ENCODE results near the gene PRMT2.
"Not testable (repeated sequence)": the region's sequence is repeated elsewhere in the genome, so short reads cannot be mapped to it uniquely, and the experiment has no call there.

The PRMT2 gene

DNA sequence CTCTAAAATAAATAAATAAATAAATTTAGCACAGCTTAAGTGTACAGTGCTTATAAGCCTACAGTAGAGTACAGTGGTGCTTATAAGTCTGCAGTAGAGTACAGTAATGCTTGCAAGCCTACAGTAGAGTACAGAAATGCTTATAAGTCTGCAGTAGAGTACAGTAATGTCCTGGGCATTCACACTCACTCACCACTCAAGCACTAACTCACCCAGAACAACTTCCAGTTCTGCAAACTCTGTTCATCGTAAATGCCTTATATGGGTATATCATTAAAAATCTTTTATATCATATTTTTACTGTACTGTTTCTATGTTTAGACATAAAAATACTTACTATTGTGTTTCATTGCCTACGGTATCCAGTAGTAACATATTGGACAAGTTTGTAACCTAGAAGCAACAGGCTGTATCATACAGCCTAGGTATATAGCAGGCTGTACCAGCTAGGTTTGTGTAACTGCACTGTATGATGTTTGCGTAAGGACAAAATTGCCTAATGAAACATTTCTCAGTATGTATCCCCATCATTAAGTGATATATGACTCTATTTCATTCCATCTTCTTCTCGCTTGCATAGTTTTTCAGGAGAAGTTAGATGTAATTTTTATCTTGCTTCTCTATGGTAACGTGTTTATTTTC lies 16.6 kb upstream of the PRMT2 start:
- peaks cover 3% of the 10 kb centered on the region; the same call in 1 of the 2 replicates for H3K4me1 ChIP-seq (ENCODE audit: insufficient read depth, low read length)
- no peaks in the 10 kb centered on the region for H3K27me3 ChIP-seq (ENCODE audit: insufficient read depth, low read length)
- no peaks in the 10 kb centered on the region for H3K9me3 ChIP-seq (ENCODE audit: insufficient read depth, low read depth, low read length)
- H3K9ac ChIP-seq (ENCODE audit: low read depth, low read length) = no peak overlapping the region
- H3K4me3 ChIP-seq (ENCODE audit: low read length) = no peak overlapping the region
- H3K27ac ChIP-seq (ENCODE audit: low read length) = no peak overlapping the region
- no peaks in the 10 kb centered on the region for H3K36me3 ChIP-seq (ENCODE audit: insufficient read depth, low read depth, low read length)

DNA sequence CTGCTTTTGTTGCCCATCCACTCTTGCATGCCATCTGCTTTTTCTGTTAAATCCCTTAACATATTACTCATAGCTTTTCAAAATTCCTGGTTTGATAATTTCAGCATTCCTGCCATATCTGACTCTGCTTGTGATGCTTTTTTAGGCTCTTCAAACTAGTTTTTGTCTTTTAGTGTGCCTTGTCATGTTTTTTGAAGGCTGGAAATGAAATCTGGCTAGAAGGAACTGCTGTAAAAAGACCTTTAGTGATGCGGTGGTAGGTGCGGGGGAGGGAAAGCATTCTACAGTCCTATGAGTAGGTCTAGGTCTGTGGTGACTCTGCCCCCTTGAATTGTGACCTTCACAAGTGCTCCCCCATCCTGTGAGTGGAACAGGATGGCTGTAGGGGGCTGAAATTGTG lies 15.6 kb upstream of the PRMT2 start:
- Histone ChIP-seq H3K4me1 (ENCODE audit: insufficient read depth, low read length) (peaks cover 3% of the 10 kb centered on the region; the same call in 1 of the 2 replicates), H3K36me3 (ENCODE audit: insufficient read depth, low read depth, low read length) (no peaks in the 10 kb centered on the region), H3K27ac (ENCODE audit: low read length) (no peak overlapping the region), H3K27me3 (ENCODE audit: insufficient read depth, low read length) (no peaks in the 10 kb centered on the region), H3K4me3 (ENCODE audit: low read length) (no peak overlapping the region), H3K9me3 (ENCODE audit: insufficient read depth, low read depth, low read length) (no peaks in the 10 kb centered on the region; the same call in 1 of the 2 replicates), H3K9ac (ENCODE audit: low read depth, low read length) (no peak overlapping the region; the same call in 1 of the 2 replicates)

DNA sequence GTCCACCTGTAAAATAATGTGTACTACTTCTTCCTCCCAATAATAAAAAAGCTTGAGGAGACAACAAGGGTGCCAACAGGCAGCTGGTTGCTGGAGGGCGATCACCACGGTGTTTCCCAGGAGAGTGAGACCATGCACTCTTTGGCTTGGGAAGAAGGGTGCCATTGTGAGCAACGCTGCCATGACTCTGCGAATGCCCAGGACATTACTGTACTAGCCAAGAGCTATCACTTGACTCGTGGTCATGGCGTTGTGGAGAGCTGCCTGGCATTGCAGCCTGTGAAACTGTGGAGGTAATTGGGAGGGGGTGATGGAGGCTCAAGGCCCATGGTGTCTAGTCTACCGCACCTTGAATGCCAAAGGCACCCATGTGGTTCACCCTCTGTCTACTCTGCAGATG lies 14.6 kb upstream of the PRMT2 start:
- Histone ChIP-seq H3K9ac (ENCODE audit: low read depth, low read length) (no peak overlapping the region), H3K4me3 (ENCODE audit: low read length) (no peak overlapping the region), H3K4me1 (ENCODE audit: insufficient read depth, low read length) (peaks cover 3% of the 10 kb centered on the region; the same call in 1 of the 2 replicates), H3K27me3 (ENCODE audit: insufficient read depth, low read length) (no peaks in the 10 kb centered on the region), H3K9me3 (ENCODE audit: insufficient read depth, low read depth, low read length) (peaks cover 9% of the 10 kb centered on the region), H3K27ac (ENCODE audit: low read length) (no peak overlapping the region), H3K36me3 (ENCODE audit: insufficient read depth, low read depth, low read length) (no peaks in the 10 kb centered on the region)

DNA sequence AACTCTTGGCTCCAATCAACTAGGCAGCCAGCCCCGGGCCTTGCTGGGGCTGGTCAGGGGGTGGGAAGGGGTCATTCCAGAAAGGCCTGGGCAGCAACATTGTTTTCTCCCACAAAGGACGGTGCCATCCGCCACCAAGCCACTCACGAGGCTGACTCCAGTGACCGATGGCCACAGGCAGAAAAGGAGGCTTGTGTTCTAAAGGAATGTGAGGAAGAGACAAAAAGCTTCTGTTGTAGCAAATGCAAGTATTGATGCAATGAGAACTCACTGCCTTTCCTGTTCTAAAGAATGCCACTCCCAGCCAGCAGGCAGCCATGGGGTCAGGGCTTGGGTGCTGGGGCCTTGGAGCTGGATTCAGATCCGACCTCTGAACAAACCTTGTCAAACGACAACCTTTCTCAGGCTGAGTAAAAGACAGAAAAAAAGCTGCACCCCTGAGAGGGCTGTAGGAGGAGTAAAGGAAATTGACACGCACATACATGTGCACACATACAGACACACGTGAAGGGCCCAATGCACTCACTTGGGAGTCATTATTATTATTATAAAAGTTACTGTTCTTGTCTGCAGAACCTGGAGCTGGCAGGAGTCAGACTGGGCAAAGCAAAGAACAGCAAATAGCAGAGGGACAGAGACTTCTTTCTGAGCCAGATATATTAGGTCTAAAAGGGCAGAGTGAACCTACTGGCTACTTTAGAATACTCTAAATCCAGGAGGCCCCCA lies 13.9 kb upstream of the PRMT2 start:
- Histone ChIP-seq H3K27ac (ENCODE audit: low read length) (no peak overlapping the region), H3K36me3 (ENCODE audit: insufficient read depth, low read depth, low read length) (no peaks in the 10 kb centered on the region), H3K9me3 (ENCODE audit: insufficient read depth, low read depth, low read length) (peaks cover 12% of the 10 kb centered on the region), H3K27me3 (ENCODE audit: insufficient read depth, low read length) (no peaks in the 10 kb centered on the region), H3K9ac (ENCODE audit: low read depth, low read length) (no peak overlapping the region), H3K4me3 (ENCODE audit: low read length) (no peak overlapping the region), H3K4me1 (ENCODE audit: insufficient read depth, low read length) (peaks cover 3% of the 10 kb centered on the region; the same call in 1 of the 2 replicates)

DNA sequence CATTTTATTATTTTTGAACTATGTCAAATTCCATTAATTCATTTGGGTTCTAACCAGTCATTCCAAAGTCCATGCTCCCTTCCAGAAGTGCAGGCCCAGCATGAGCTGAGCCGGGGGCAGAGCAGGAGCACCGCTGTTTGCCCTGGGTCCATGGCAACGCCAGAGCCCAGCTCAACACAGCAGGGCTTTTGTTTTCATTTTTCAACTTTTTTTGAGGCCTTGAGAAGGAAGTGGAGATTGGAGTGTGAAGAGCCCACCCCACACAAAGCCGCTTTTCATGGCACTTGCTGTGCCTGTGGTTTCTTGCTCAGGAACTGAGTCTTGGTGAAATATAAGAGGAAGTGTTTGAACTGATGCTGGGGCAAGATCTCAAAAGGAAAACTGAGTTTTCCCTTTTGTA lies 13.2 kb upstream of the PRMT2 start:
- peaks cover 3% of the 10 kb centered on the region; the same call in 1 of the 2 replicates for H3K4me1 ChIP-seq (ENCODE audit: insufficient read depth, low read length)
- no peaks in the 10 kb centered on the region for H3K36me3 ChIP-seq (ENCODE audit: insufficient read depth, low read depth, low read length)
- H3K9ac ChIP-seq (ENCODE audit: low read depth, low read length) = no peak overlapping the region
- H3K27me3 ChIP-seq (ENCODE audit: insufficient read depth, low read length) = no peaks in the 10 kb centered on the region
- H3K27ac ChIP-seq (ENCODE audit: low read length) = no peak overlapping the region
- H3K4me3 ChIP-seq (ENCODE audit: low read length) = no peak overlapping the region
- peaks cover 12% of the 10 kb centered on the region for H3K9me3 ChIP-seq (ENCODE audit: insufficient read depth, low read depth, low read length)

DNA sequence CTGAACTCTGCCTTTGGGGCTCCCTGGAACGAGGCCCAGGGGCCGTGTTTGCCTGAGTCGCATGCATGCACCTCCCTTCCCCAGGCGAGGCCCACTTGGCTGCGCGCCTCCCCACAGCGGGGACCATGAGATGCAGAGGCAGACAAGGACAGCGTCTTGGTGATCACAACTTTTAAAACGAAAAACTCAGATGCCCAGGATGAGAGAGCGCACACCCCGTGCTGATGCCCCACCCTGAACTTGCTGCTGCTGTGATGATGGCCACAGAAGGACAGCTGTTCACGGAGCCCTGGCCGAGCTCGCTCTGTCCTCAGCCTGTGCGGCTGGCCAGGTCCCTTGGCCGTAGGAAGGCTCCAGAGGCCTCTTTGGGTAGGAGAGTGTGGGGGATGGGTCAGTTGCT lies 11.4 kb upstream of the PRMT2 start:
- Histone ChIP-seq H3K4me3 (ENCODE audit: low read length) (no peak overlapping the region), H3K36me3 (ENCODE audit: insufficient read depth, low read depth, low read length) (no peaks in the 10 kb centered on the region), H3K9me3 (ENCODE audit: insufficient read depth, low read depth, low read length) (peaks cover 12% of the 10 kb centered on the region), H3K27ac (ENCODE audit: low read length) (no peak overlapping the region), H3K9ac (ENCODE audit: low read depth, low read length) (no peak overlapping the region), H3K4me1 (ENCODE audit: insufficient read depth, low read length) (peaks cover 3% of the 10 kb centered on the region; the same call in 1 of the 2 replicates), H3K27me3 (ENCODE audit: insufficient read depth, low read length) (no peaks in the 10 kb centered on the region)

DNA sequence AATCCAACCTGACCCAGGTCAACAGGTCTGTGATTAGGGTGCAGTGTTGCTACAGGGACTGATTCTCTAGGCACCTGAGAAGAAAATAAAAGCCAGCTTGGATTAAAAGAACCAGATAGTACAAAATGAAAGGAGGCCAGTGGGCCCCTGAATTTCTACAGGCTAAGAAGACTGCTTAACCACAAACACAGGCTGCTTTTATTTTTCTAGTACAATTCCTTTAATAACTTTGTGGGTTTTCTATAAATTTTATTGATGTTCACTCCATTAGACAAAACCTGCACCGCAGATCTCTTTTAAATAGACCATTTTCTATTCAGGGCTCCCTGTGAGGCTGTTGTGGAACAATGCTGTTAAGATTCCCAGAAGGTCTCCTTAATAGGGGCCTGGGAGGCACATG lies 9.7 kb upstream of the PRMT2 start:
- no peak overlapping the region for H3K4me3 ChIP-seq (ENCODE audit: low read length)
- no peak overlapping the region for H3K9ac ChIP-seq (ENCODE audit: low read depth, low read length)
- H3K9me3 ChIP-seq (ENCODE audit: insufficient read depth, low read depth, low read length) = peaks cover 12% of the 10 kb centered on the region
- no peaks in the 10 kb centered on the region for H3K27me3 ChIP-seq (ENCODE audit: insufficient read depth, low read length)
- H3K4me1 ChIP-seq (ENCODE audit: insufficient read depth, low read length) = no peaks in the 10 kb centered on the region
- no peaks in the 10 kb centered on the region for H3K36me3 ChIP-seq (ENCODE audit: insufficient read depth, low read depth, low read length)
- H3K27ac ChIP-seq (ENCODE audit: low read length) = no peak overlapping the region

DNA sequence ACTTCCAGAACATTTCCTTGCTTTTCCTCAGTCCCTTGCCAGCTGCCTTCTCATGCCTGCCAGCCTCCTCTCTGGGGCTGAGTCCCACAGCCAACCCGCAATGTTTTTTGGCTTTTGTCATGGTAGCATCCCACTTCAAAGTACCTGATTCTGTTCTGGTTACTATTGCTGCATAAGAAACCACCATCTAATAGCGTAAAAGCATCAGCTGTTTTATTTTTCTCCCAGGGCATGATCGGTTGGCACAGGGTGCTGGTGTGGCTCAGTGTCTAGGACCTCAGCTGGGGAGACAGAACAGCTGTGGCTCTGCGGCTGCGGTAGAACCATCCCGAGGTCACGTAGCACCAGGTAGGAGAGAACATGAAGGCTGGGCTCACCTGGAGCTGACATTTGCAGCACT lies 8.9 kb upstream of the PRMT2 start:
- H3K27me3 ChIP-seq (ENCODE audit: insufficient read depth, low read length) = no peaks in the 10 kb centered on the region

DNA sequence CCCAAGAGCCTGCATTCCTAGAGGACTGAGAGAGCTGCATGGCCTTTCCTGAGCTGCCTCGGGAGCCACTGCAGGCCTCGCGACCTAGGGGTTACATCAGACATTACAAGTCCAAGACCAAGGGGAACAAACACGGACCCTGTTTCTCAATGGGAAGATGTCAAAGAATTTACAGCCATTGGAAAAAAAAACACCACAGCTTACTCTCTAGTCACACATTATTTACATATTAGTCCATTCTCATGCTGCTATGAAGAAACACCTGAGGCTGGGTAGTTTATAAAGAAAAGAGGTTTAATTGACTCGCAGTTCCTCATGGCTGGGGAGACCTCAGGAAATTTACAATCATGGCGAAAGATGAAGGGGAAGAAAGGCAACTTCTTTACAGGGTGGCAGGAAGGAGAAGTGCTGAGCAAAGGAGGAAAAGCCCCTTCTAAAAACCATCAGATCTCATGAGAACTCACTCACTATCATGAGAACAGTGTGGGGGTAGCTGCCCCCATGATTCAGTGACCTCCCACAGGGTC lies 8.4 kb upstream of the PRMT2 start:
- H3K36me3 ChIP-seq (ENCODE audit: insufficient read depth, low read depth, low read length) = no peaks in the 10 kb centered on the region
- no peak overlapping the region for H3K9ac ChIP-seq (ENCODE audit: low read depth, low read length)
- no peak overlapping the region for H3K27ac ChIP-seq (ENCODE audit: low read length)

More for the DNA sequence above, 8.9 kb upstream of the PRMT2 start:
- H3K27ac ChIP-seq (ENCODE audit: low read length) = no peak overlapping the region
- no peaks in the 10 kb centered on the region for H3K36me3 ChIP-seq (ENCODE audit: insufficient read depth, low read depth, low read length)
- no peak overlapping the region for H3K4me3 ChIP-seq (ENCODE audit: low read length)
- H3K9ac ChIP-seq (ENCODE audit: low read depth, low read length) = no peak overlapping the region
- H3K9me3 ChIP-seq (ENCODE audit: insufficient read depth, low read depth, low read length) = peaks cover 12% of the 10 kb centered on the region
- H3K4me1 ChIP-seq (ENCODE audit: insufficient read depth, low read length) = no peaks in the 10 kb centered on the region

DNA sequence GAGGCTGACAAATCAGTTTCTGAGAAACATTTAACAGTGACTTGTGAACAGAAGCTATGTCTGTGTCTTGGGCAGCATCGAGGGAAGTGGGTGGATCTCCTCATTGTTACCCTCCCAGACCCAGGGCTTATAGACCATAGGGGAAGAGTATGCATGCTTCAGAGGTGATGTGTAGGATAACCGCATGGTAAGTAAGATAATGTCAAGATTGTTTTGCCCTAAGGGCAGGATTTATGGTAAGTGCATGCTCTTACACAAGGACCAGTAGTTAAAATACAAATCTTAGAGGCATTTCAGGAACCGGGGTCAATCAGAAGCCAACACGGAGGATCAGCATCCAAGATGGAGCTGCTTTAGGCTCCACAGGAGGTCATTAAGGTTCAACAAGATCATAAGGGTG lies 7.7 kb upstream of the PRMT2 start:
- no peak overlapping the region for H3K9ac ChIP-seq (ENCODE audit: low read depth, low read length)
- no peak overlapping the region for H3K4me3 ChIP-seq (ENCODE audit: low read length)
- H3K27me3 ChIP-seq (ENCODE audit: insufficient read depth, low read length) = no peaks in the 10 kb centered on the region
- H3K4me1 ChIP-seq (ENCODE audit: insufficient read depth, low read length) = no peaks in the 10 kb centered on the region
- H3K27ac ChIP-seq (ENCODE audit: low read length) = no peak overlapping the region
- H3K9me3 ChIP-seq (ENCODE audit: insufficient read depth, low read depth, low read length) = peaks cover 12% of the 10 kb centered on the region
- no peaks in the 10 kb centered on the region for H3K36me3 ChIP-seq (ENCODE audit: insufficient read depth, low read depth, low read length)

More for the DNA sequence above, 8.4 kb upstream of the PRMT2 start:
- Histone ChIP-seq H3K4me3 (ENCODE audit: low read length) (no peak overlapping the region), H3K4me1 (ENCODE audit: insufficient read depth, low read length) (no peaks in the 10 kb centered on the region), H3K9me3 (ENCODE audit: insufficient read depth, low read depth, low read length) (peaks cover 12% of the 10 kb centered on the region), H3K27me3 (ENCODE audit: insufficient read depth, low read length) (no peaks in the 10 kb centered on the region)

DNA sequence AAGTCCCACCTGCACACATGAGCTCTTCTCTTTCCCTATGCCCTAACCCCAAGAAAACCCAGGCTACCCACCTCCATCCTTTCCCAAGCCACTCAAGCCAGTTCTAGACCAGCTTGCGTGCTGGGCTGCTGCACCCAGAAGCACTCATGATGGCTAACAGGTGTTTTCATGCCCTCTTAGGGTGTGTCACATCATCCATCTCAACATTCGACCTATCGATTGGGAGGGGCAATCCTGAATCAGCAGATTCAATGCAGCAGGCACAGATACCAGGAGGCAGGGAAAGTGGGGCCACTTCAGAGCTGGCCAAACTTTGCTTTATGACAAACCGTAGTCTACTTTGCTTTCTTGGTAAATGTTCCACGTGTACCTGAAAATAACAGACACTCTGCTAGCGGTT lies 6.6 kb upstream of the PRMT2 start:
- H3K9me3 ChIP-seq (ENCODE audit: insufficient read depth, low read depth, low read length) = peaks cover 12% of the 10 kb centered on the region
- no peak overlapping the region for H3K27ac ChIP-seq (ENCODE audit: low read length)
- H3K36me3 ChIP-seq (ENCODE audit: insufficient read depth, low read depth, low read length) = no peaks in the 10 kb centered on the region
- H3K4me1 ChIP-seq (ENCODE audit: insufficient read depth, low read length) = 0 out of 2 replicates have a peak, but pooled peaks cover 2% of the 10 kb centered on the region
- H3K9ac ChIP-seq (ENCODE audit: low read depth, low read length) = no peak overlapping the region
- no peak overlapping the region for H3K4me3 ChIP-seq (ENCODE audit: low read length)
- H3K27me3 ChIP-seq (ENCODE audit: insufficient read depth, low read length) = no peaks in the 10 kb centered on the region

DNA sequence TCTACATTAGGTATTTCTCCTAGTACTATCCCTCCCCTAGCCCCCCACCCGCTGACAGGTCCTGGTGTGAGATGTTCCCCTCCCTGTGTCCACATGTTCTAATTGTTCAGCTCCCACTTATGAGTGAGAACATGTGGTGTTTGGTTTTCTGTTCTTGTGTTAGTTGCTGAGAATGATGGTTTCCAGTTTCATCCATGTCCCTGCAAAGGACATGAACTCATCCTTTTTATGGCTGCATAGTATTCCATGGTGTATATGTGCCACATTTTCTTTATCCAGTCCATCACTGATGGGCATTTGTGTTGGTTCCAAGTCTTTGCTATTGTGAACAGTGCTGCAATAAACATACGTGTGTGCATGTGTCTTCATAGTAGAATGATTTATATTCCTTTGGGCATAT lies 4.6 kb upstream of the PRMT2 start:
- H3K9ac ChIP-seq (ENCODE audit: low read depth, low read length); H3K36me3 ChIP-seq (ENCODE audit: insufficient read depth, low read depth, low read length); H3K9me3 ChIP-seq (ENCODE audit: insufficient read depth, low read depth, low read length); H3K27ac ChIP-seq (ENCODE audit: low read length); H3K4me3 ChIP-seq (ENCODE audit: low read length); H3K27me3 ChIP-seq (ENCODE audit: insufficient read depth, low read length); H3K4me1 ChIP-seq (ENCODE audit: insufficient read depth, low read length): not testable (repeated sequence)
